ENCODE data around the gene ZNF106.

ZNF106 gene

GRCh38 chr15:42409011-42409410 is 81.9 kb downstream of the ZNF106 start:
- DNase-seq (ENCODE audit: low read depth, low spot score) = no peak
- H3K4me3 ChIP-seq (ENCODE audit: low read depth, low read length) = no peak overlapping the region
- CTCF ChIA-PET = interaction anchor here (1.3 to 2.1 kb wide), 2 partner anchors 13 to 23 kb away, joined by 4 to 8 read pairs; no protein-coding TSS in a partner anchor
- POLR2A ChIA-PET = no interaction called here
- TF ChIP-seq CTCF (IDR thresholded peaks at IDR 0.05; ENCODE audit: insufficient read depth, low read length, missing control alignments) = no peak

GRCh38 chr15:42408178-42408577 is 82.8 kb downstream of the ZNF106 start:
- no peak overlapping the region for H3K4me3 ChIP-seq (ENCODE audit: low read depth, low read length)
- no peak for DNase-seq (ENCODE audit: low read depth, low spot score)
- CTCF ChIA-PET = interaction anchor here (2.1 kb wide), 1 partner anchor 23 kb away, joined by 8 read pairs; no protein-coding TSS in a partner anchor
- POLR2A ChIA-PET = no interaction called here
- no peak for TF ChIP-seq CTCF (IDR thresholded peaks at IDR 0.05; ENCODE audit: insufficient read depth, low read length, missing control alignments)

- DNase-seq (ENCODE audit: low read depth, low spot score) = no peak
- H3K4me3 ChIP-seq (ENCODE audit: low read depth, low read length) = no peak overlapping the region
- no peak for TF ChIP-seq CTCF (IDR thresholded peaks at IDR 0.05; ENCODE audit: insufficient read depth, low read length, missing control alignments)
- POLR2A ChIA-PET = no interaction called here
- CTCF ChIA-PET = interaction anchor here (0.7 kb wide), 1 partner anchor 66 kb away, joined by 3 read pairs; no protein-coding TSS in a partner anchor
Observed at GRCh38 chr15:42405863-42406482, 85.0 kb downstream of the ZNF106 start.

- TF ChIP-seq CTCF (IDR thresholded peaks at IDR 0.05; ENCODE audit: insufficient read depth, low read length, missing control alignments) = no peak
- DNase-seq (ENCODE audit: low read depth, low spot score) = no peak
- H3K4me3 ChIP-seq (ENCODE audit: low read depth, low read length) = no peak overlapping the region
- CTCF ChIA-PET = interaction anchor here (1.4 kb wide), 1 partner anchor 19 kb away, joined by 4 read pairs; no protein-coding TSS in a partner anchor
- POLR2A ChIA-PET = no interaction called here
Observed at GRCh38 chr15:42404461-42405235, 86.3 kb downstream of the ZNF106 start.

- POLR2A ChIA-PET = interaction anchor here (0.8 kb wide), 1 partner anchor 64 kb away, joined by 3 read pairs; no protein-coding TSS in a partner anchor
- no peak for TF ChIP-seq CTCF (IDR thresholded peaks at IDR 0.05; ENCODE audit: insufficient read depth, low read length, missing control alignments)
- no peak for DNase-seq (ENCODE audit: low read depth, low spot score)
- CTCF ChIA-PET = interaction anchor here (8.0 kb wide), 1 partner anchor 17 kb away, joined by 58 read pairs; no protein-coding TSS in a partner anchor
- no peak overlapping the region for H3K4me3 ChIP-seq (ENCODE audit: low read depth, low read length)
Observed at GRCh38 chr15:42403389-42403788, 87.6 kb downstream of the ZNF106 start.
